MCF 10A (cell line): ENCODE data around the gene SLC39A9. TPM values are rescaled to one million over a fixed set of nuclear protein-coding genes. Genes with fewer than 3 reads are reported as not detected.
"Not testable (repeated sequence)": the region's sequence is repeated elsewhere in the genome, so short reads cannot be mapped to it uniquely, and the experiment has no call there.

Source experiments
- BruUV-seq: library from RNA; stranded (reverse); fragments of 400-500 nt; replicated peaks from 2 replicates; lab custom pipeline; 2021; lab: Mats Ljungman, UMichigan
- CTCF ChIA-PET: fragments of 300-600 bp; sonication (Branson Sonifier 250); formaldehyde crosslinking; extraction: SDS; loops from one replicate; lab custom pipeline; 2021; ENCODE audit warnings: antibody characterized with exemption, inconsistent platforms; lab: Yijun Ruan, JAX
- POLR2A ChIA-PET: fragments of 300-600, 350-650 bp; sonication (Branson Sonifier 250); formaldehyde crosslinking; extraction: SDS; loops from one replicate; lab custom pipeline; 2020; ENCODE audit warnings: antibody characterized with exemption, inconsistent platforms; lab: Yijun Ruan, JAX
- DNase-seq: peaks from one replicate; pipeline ENCODE4 v3.0.0-alpha.2; 2018; ENCODE audit not compliant: unreplicated experiment
- H3K27ac Mint-ChIP-seq: one replicate; pipeline ENCODE4 v1.8.0; 2022; ENCODE audit warnings: mild to moderate bottlenecking, low read depth, mixed read lengths; ENCODE audit not compliant: unreplicated experiment
- H3K27me3 Mint-ChIP-seq: one replicate; pipeline ENCODE4 v1.8.0; 2022; ENCODE audit warnings: mixed read lengths; ENCODE audit not compliant: insufficient read depth, unreplicated experiment
- H3K36me3 Mint-ChIP-seq: one replicate; pipeline ENCODE4 v1.8.0; 2022; ENCODE audit warnings: mild to moderate bottlenecking, moderate library complexity, mixed read lengths; ENCODE audit not compliant: insufficient read depth, unreplicated experiment
- H3K4me1 Mint-ChIP-seq: one replicate; pipeline ENCODE4 v1.8.0; 2022; ENCODE audit warnings: mixed read lengths; ENCODE audit not compliant: insufficient read depth, unreplicated experiment
- H3K4me3 Mint-ChIP-seq: one replicate; pipeline ENCODE4 v1.8.0; 2022; ENCODE audit warnings: mild to moderate bottlenecking, moderate library complexity, mixed read lengths; ENCODE audit not compliant: unreplicated experiment
- H3K9me3 Mint-ChIP-seq: one replicate; pipeline ENCODE4 v1.8.0; 2022; ENCODE audit warnings: mixed read lengths; ENCODE audit not compliant: unreplicated experiment
- intact Hi-C: fragments of 100-400 bp; cut with micrococcal nuclease; formaldehyde crosslinking; loops from 2 replicates; pipeline ENCODE4 v1.14.1; 2022
- total RNA-seq: library from RNA; stranded (reverse); gene quantifications from 2 replicates; pipeline ENCODE4 v1.2.3, GENCODE V29; 2022
- TF ChIP-seq, protein P1 (sequence below): fragments of 200-600 bp; IDR thresholded peaks from one replicate; pipeline ENCODE4 v1.8.0; 2022; ENCODE audit warnings: antibody characterized with exemption, mild to moderate bottlenecking; ENCODE audit not compliant: unreplicated experiment

SLC39A9 gene
- total RNA-seq, 1 experiment from 2014 or later, result 69.7 TPM

DNA sequence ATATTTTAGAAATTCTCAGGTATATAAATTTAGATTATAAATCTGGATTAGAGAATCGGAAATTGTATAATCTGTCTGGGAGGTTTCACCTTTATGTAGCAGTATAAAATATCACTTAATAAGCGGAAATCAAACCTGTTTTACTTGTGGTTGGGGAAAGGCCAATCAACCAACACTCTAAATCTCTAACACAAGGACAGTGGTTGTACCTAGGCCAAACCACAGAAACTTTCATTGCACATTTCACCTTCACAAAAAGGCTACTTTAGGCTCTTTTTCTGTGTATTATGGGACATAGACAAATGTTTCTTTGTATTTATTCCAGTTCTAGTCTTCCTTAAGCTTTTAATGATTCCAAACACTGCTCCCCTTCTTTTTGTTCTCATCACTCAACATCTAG, 20.2 kb upstream of the SLC39A9 start:
- no TSS peak for BruUV-seq
- ChIA-PET CTCF (no interaction called here), POLR2A (interaction anchor here (1.8 kb wide), 1 partner anchor 19 kb away, joined by 10 read pairs; the partner anchor contains the start of genes ERH and SLC39A9)
- H3K27me3 Mint-ChIP-seq, result no peaks in the 10 kb centered on the region
- H3K36me3 Mint-ChIP-seq, result peaks cover 79% of the 10 kb centered on the region
- H3K9me3 Mint-ChIP-seq, result peaks cover 14% of the 10 kb centered on the region
- TF ChIP-seq, protein P1, sequence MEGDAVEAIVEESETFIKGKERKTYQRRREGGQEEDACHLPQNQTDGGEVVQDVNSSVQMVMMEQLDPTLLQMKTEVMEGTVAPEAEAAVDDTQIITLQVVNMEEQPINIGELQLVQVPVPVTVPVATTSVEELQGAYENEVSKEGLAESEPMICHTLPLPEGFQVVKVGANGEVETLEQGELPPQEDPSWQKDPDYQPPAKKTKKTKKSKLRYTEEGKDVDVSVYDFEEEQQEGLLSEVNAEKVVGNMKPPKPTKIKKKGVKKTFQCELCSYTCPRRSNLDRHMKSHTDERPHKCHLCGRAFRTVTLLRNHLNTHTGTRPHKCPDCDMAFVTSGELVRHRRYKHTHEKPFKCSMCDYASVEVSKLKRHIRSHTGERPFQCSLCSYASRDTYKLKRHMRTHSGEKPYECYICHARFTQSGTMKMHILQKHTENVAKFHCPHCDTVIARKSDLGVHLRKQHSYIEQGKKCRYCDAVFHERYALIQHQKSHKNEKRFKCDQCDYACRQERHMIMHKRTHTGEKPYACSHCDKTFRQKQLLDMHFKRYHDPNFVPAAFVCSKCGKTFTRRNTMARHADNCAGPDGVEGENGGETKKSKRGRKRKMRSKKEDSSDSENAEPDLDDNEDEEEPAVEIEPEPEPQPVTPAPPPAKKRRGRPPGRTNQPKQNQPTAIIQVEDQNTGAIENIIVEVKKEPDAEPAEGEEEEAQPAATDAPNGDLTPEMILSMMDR, result no peak
- no peak overlapping the region for H3K27ac Mint-ChIP-seq
- DNase-seq, result no peak
- H3K4me3 Mint-ChIP-seq, result no peak overlapping the region
- H3K4me1 Mint-ChIP-seq, result no peaks in the 10 kb centered on the region
- intact Hi-C loops, result no loop called here

DNA sequence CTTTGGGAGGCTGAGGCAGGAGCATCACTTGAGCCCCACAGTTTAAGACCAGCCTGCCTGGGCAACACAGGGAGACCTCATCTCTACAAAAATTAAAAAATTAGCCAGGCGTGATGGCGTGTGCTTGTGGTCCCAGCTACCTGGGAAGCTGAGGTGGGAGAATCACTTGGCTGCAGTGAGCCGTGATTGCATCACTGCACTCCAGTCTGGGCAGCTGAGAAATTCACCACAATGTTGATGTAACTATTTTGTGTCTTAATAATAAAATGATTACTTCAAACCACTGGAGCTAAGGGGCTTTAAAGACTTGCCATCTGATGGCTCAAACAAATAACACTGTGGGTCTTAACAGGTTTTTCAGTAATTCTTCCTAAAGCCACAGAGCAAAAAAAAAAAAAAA, 11.2 kb upstream of the SLC39A9 start:
- Mint-ChIP-seq H3K4me3 (no peak overlapping the region), H3K27me3 (no peaks in the 10 kb centered on the region), H3K36me3 (peaks cover 97% of the 10 kb centered on the region), H3K27ac (peak overlapping the region; percentile 12), H3K9me3 (no peaks in the 10 kb centered on the region), H3K4me1 (peaks cover 25% of the 10 kb centered on the region)
- intact Hi-C loops, result no loop called here
- no TSS peak for BruUV-seq
- ChIA-PET POLR2A (interaction anchor here (0.6 to 1.7 kb wide), 4 partner anchors 10 to 173 kb away, joined by 3 to 14 read pairs (median 4); partner anchors contain the start of genes ERH and SLC39A9), CTCF (interaction anchor here (0.7 to 0.8 kb wide), 3 partner anchors 68 to 1736 kb away, joined by 3 to 4 read pairs (median 3); no protein-coding TSS in a partner anchor)
- TF ChIP-seq, protein P1, result no peak
- DNase-seq, result peak; percentile 11

DNA sequence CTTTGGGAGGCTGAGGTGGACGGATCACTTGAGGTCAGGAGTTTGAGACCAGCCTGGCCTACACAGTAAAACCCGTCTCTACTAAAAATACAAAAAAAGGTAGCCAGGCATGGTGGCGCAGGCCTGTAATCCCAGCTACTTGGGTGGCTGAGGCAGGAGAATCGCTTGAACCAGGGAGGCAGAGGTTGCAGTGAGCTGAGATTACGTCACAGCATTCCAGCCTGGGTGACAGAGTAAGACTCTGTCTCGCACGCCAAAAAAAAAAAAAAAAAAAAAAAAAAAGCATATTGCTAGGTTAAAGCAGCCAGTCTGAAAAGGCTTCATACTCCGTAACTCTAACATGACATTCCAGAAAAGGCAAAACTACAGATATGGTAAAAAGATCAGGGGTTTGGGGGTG, 7.1 kb upstream of the SLC39A9 start:
- Mint-ChIP-seq H3K4me1 (peaks cover 33% of the 10 kb centered on the region), H3K36me3 (peaks cover 96% of the 10 kb centered on the region)
- DNase-seq, result peak; percentile 29
- H3K27ac Mint-ChIP-seq, H3K27me3 Mint-ChIP-seq, BruUV-seq, intact Hi-C loops, H3K9me3 Mint-ChIP-seq, H3K4me3 Mint-ChIP-seq: not testable (repeated sequence)
- POLR2A ChIA-PET, result interaction anchor here (1.2 kb wide), 1 partner anchor 8 kb away, joined by 3 read pairs; no protein-coding TSS in a partner anchor
- CTCF ChIA-PET, result interaction anchor here (1.8 kb wide), 1 partner anchor 12 kb away, joined by 8 read pairs; no protein-coding TSS in a partner anchor

DNA sequence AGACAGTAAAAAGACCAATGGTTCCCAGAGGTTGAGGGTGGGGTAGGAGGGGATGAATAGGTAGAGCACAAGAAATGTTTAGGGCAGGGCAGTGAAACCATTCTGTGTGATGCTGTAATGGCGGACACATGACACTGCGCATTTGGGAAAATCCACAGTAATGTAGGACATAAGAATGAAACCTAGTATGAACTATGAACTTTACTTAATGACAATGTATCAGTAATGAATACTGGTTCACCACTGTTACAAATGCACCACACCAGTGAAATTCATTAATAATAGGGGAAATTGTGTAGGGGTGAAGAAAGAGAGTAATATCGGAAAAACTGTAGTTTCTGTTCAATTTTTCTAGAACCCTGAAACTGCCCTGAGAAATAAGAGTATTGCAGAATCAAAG, 6.0 kb upstream of the SLC39A9 start:
- Mint-ChIP-seq H3K36me3 (peaks cover 92% of the 10 kb centered on the region), H3K9me3 (no peaks in the 10 kb centered on the region), H3K4me3 (no peak overlapping the region), H3K27me3 (no peaks in the 10 kb centered on the region), H3K4me1 (peaks cover 33% of the 10 kb centered on the region), H3K27ac (no peak overlapping the region)
- intact Hi-C loops, result no loop called here
- POLR2A ChIA-PET, result no interaction called here
- CTCF ChIA-PET, result no interaction called here
- TF ChIP-seq, protein P1, result no peak
- DNase-seq, result no peak
- no TSS peak for BruUV-seq
